ENCODE measurements around the gene SPARC. TPM values are rescaled to one million over a fixed set of nuclear protein-coding genes. Genes with fewer than 3 reads are reported as not detected.

The SPARC gene
- total RNA-seq, 2 experiments from 2014 or later: 0.78 to 0.80 TPM

- TF ChIP-seq CTCF (IDR thresholded peaks at IDR 0.05): no peak
- DNase-seq (no peak), ATAC-seq (ENCODE audit: poor library complexity) (no peak)
- H3K9me3 Mint-ChIP-seq: no peaks in the 10 kb centered on the region
- peaks cover 7% of the 10 kb centered on the region for H3K27me3 Mint-ChIP-seq
- H3K27ac Mint-ChIP-seq: no peak overlapping the region
- H3K4me1 Mint-ChIP-seq (ENCODE audit: low read depth): no peaks in the 10 kb centered on the region
- no peak overlapping the region for H3K4me3 Mint-ChIP-seq
- H3K27me3 ChIP-seq (ENCODE audit: control insufficient read depth in 1 of 2, insufficient read depth in 2 of 2, low read length in 2 of 2): no peaks in the 10 kb centered on the region
- no peaks in the 10 kb centered on the region for H3K36me3 Mint-ChIP-seq (ENCODE audit: low read depth)
- CTCF ChIA-PET: interaction anchor here (1.9 kb wide), 1 partner anchor 202 kb away, joined by 6 read pairs; the partner anchor contains the start of gene SLC36A1
- H3K27ac ChIP-seq (ENCODE audit: low read depth in 1 of 2, low read length in 2 of 2): no peak overlapping the region
- H3K9me3 ChIP-seq (ENCODE audit: control insufficient read depth in 1 of 2, insufficient read depth in 1 of 2, low read length in 2 of 2): no peaks in the 10 kb centered on the region
- POLR2A ChIA-PET: no interaction called here
- no peaks in the 10 kb centered on the region for H3K36me3 ChIP-seq (ENCODE audit: insufficient read depth, low read length)
- intact Hi-C loops (cut with DNase I, micrococcal nuclease): no loop called here
- no peak overlapping the region for H3K4me3 ChIP-seq (ENCODE audit: low read length)
- H3K4me1 ChIP-seq (ENCODE audit: insufficient read depth, low read length): peaks cover 5% of the 10 kb centered on the region
Measured at GRCh38 chr5:151648988-151649387, 37.7 kb downstream of the SPARC start.

GRCh38 chr5:151648089-151648488 is 38.6 kb downstream of the SPARC start:
- Mint-ChIP-seq H3K27ac (no peak overlapping the region), H3K4me1 (ENCODE audit: low read depth) (no peaks in the 10 kb centered on the region), H3K9me3 (no peaks in the 10 kb centered on the region), H3K4me3 (no peak overlapping the region), H3K36me3 (ENCODE audit: low read depth) (no peaks in the 10 kb centered on the region), H3K27me3 (peaks cover 7% of the 10 kb centered on the region)
- ChIA-PET POLR2A (interaction anchor here (0.6 kb wide), 1 partner anchor 1690 kb away, joined by 3 read pairs; no protein-coding TSS in a partner anchor), CTCF (interaction anchor here (1.9 kb wide), 1 partner anchor 201 kb away, joined by 6 read pairs; the partner anchor contains the start of gene SLC36A1)
- Histone ChIP-seq H3K9me3 (ENCODE audit: control insufficient read depth in 1 of 2, insufficient read depth in 1 of 2, low read length in 2 of 2) (no peaks in the 10 kb centered on the region), H3K36me3 (ENCODE audit: insufficient read depth, low read length) (no peaks in the 10 kb centered on the region), H3K4me3 (ENCODE audit: low read length) (no peak overlapping the region), H3K27ac (ENCODE audit: low read depth in 1 of 2, low read length in 2 of 2) (no peak overlapping the region), H3K4me1 (ENCODE audit: insufficient read depth, low read length) (peaks cover 5% of the 10 kb centered on the region), H3K27me3 (ENCODE audit: control insufficient read depth in 1 of 2, insufficient read depth in 2 of 2, low read length in 2 of 2) (no peaks in the 10 kb centered on the region)
- intact Hi-C loops (cut with DNase I, micrococcal nuclease): no loop called here
- ATAC-seq (ENCODE audit: poor library complexity) (no peak), DNase-seq (no peak)
- TF ChIP-seq CTCF (IDR thresholded peaks at IDR 0.05): no peak

GRCh38 chr5:151647320-151647861 is 39.3 kb downstream of the SPARC start:
- no peak overlapping the region for H3K27ac ChIP-seq (ENCODE audit: low read depth in 1 of 2, low read length in 2 of 2)
- ChIA-PET CTCF (interaction anchor here (1.9 kb wide), 1 partner anchor 200 kb away, joined by 6 read pairs; the partner anchor contains the start of gene SLC36A1), POLR2A (interaction anchor here (0.9 kb wide), 1 partner anchor 200 kb away, joined by 3 read pairs; the partner anchor contains the start of gene SLC36A1)
- H3K27me3 ChIP-seq (ENCODE audit: control insufficient read depth in 1 of 2, insufficient read depth in 2 of 2, low read length in 2 of 2): no peaks in the 10 kb centered on the region
- no peak for TF ChIP-seq CTCF (IDR thresholded peaks at IDR 0.05)
- Mint-ChIP-seq H3K27ac (no peak overlapping the region), H3K36me3 (ENCODE audit: low read depth) (no peaks in the 10 kb centered on the region), H3K27me3 (peaks cover 7% of the 10 kb centered on the region), H3K9me3 (no peaks in the 10 kb centered on the region), H3K4me1 (ENCODE audit: low read depth) (no peaks in the 10 kb centered on the region), H3K4me3 (no peak overlapping the region)
- H3K4me1 ChIP-seq (ENCODE audit: insufficient read depth, low read length): peaks cover 5% of the 10 kb centered on the region
- intact Hi-C loops (cut with DNase I, micrococcal nuclease): no loop called here
- no peak overlapping the region for H3K4me3 ChIP-seq (ENCODE audit: low read length)
- no peaks in the 10 kb centered on the region for H3K36me3 ChIP-seq (ENCODE audit: insufficient read depth, low read length)
- H3K9me3 ChIP-seq (ENCODE audit: control insufficient read depth in 1 of 2, insufficient read depth in 1 of 2, low read length in 2 of 2): no peaks in the 10 kb centered on the region
- DNase-seq: peak in 3 of 14 experiments; percentile 2 to 59 (median 50)
- no peak for ATAC-seq (ENCODE audit: poor library complexity)

Data from CD4-positive, alpha-beta T cell (primary cell).